Left hindlimb (tissue), 1 donor: ENCODE data around the gene P2RX2.
"Not testable (repeated sequence)": the region's sequence is repeated elsewhere in the genome, so short reads cannot be mapped to it uniquely, and the experiment has no call there.

Source experiments
- DNase-seq: peaks from one replicate; pipeline ENCODE4 v3.0.0-alpha.2; 2018

The P2RX2 gene

GRCh38 chr12:132584429-132584828 lies 34.1 kb upstream of the P2RX2 start:
- no peak for DNase-seq

GRCh38 chr12:132585177-132585576 lies 33.4 kb upstream of the P2RX2 start:
- no peak for DNase-seq

GRCh38 chr12:132586929-132587328 lies 31.6 kb upstream of the P2RX2 start:
- no peak for DNase-seq

- no peak for DNase-seq
Observed at GRCh38 chr12:132587781-132588180, 30.8 kb upstream of the P2RX2 start.

GRCh38 chr12:132588319-132588718 lies 30.3 kb upstream of the P2RX2 start:
- no peak for DNase-seq

GRCh38 chr12:132588821-132589669 lies 29.5 kb upstream of the P2RX2 start:
- DNase-seq = no peak

- DNase-seq = no peak
Observed at GRCh38 chr12:132591107-132591935, 27.3 kb upstream of the P2RX2 start.

GRCh38 chr12:132592282-132592970 lies 26.1 kb upstream of the P2RX2 start:
- no peak for DNase-seq

GRCh38 chr12:132593071-132593470 lies 25.5 kb upstream of the P2RX2 start:
- no peak for DNase-seq

- DNase-seq = no peak
Observed at GRCh38 chr12:132593521-132593920, 25.1 kb upstream of the P2RX2 start.

- DNase-seq = peak; percentile 92
Observed at GRCh38 chr12:132593938-132594358, 24.6 kb upstream of the P2RX2 start.

- DNase-seq = no peak
Observed at GRCh38 chr12:132595183-132595582, 23.4 kb upstream of the P2RX2 start.

- DNase-seq = no peak
Observed at GRCh38 chr12:132596016-132596415, 22.6 kb upstream of the P2RX2 start.

GRCh38 chr12:132597333-132598316 lies 21.0 kb upstream of the P2RX2 start:
- DNase-seq = peak; percentile 77

GRCh38 chr12:132599502-132599901 lies 19.1 kb upstream of the P2RX2 start:
- DNase-seq = not testable (repeated sequence)

- DNase-seq = peak; percentile 83
Observed at GRCh38 chr12:132600048-132601032, 18.2 kb upstream of the P2RX2 start.

GRCh38 chr12:132601171-132601883 lies 17.2 kb upstream of the P2RX2 start:
- no peak for DNase-seq

GRCh38 chr12:132602572-132603239 lies 15.9 kb upstream of the P2RX2 start:
- DNase-seq = peak; percentile 71
